Caco-2 (cell line): Measurements from ENCODE around the gene USP6. TPM values are rescaled to one million over a fixed set of nuclear protein-coding genes. Genes with fewer than 3 reads are reported as not detected.
"Not testable (repeated sequence)": the region's sequence is repeated elsewhere in the genome, so short reads cannot be mapped to it uniquely, and the experiment has no call there.

Experiments used
- BruUV-seq: library from RNA; stranded (reverse); fragments of 400-500 nt; replicated peaks from 2 replicates; lab custom pipeline; 2021; lab: Mats Ljungman, UMichigan
- CTCF ChIA-PET: fragments of 300-600 bp; sonication (Branson Sonifier 250); formaldehyde crosslinking; loops from one replicate; lab custom pipeline; 2022; ENCODE audit warnings: antibody characterized with exemption; lab: Charles Lee
- POLR2A ChIA-PET: fragments of 300-600 bp; sonication (Branson Sonifier 250); formaldehyde crosslinking; loops from one replicate; lab custom pipeline; 2022; ENCODE audit warnings: antibody characterized with exemption; lab: Charles Lee
- DNase-seq, 2 experiments: peaks; one replicate each; pipeline versions ENCODE4 v3.0.0 to v3.0.0-alpha.2; 2020 to 2022
- H3K27me3 ChIP-seq: replicated peaks from 2 replicates; pipeline ENCODE4 v1.6.0; 2011; ENCODE audit warnings: low read length; ENCODE audit not compliant: control insufficient read depth, insufficient read depth
- H3K36me3 ChIP-seq: 2 replicates; pipeline ENCODE4 v1.5.1; 2011; ENCODE audit warnings: low read length; ENCODE audit not compliant: control insufficient read depth, insufficient read depth
- H3K4me1 ChIP-seq: fragments of 250-450 bp; sonication (Bioruptor Pico); 2 replicates; pipeline ENCODE4 v1.5.1; 2020; ENCODE audit warnings: mild to moderate bottlenecking
- H3K4me3 ChIP-seq: 2 replicates; pipeline ENCODE4 v1.5.1; 2011; ENCODE audit warnings: low read depth, mild to moderate bottlenecking, control low read depth, low read length
- H3K9me3 ChIP-seq: fragments of 250-450 bp; sonication (Bioruptor Pico); 2 replicates; pipeline ENCODE4 v1.5.1; 2020; ENCODE audit warnings: mild to moderate bottlenecking, moderate library complexity
- H3K27ac Mint-ChIP-seq: one replicate; pipeline ENCODE4 v1.8.0; 2022; ENCODE audit warnings: mixed read lengths; ENCODE audit not compliant: unreplicated experiment
- H3K27me3 Mint-ChIP-seq: one replicate; pipeline ENCODE4 v1.8.0; 2022; ENCODE audit warnings: mixed read lengths; ENCODE audit not compliant: insufficient read depth, unreplicated experiment
- H3K36me3 Mint-ChIP-seq: one replicate; pipeline ENCODE4 v1.8.0; 2022; ENCODE audit warnings: mild to moderate bottlenecking, mixed read lengths; ENCODE audit not compliant: insufficient read depth, unreplicated experiment
- H3K4me1 Mint-ChIP-seq: one replicate; pipeline ENCODE4 v1.8.0; 2022; ENCODE audit warnings: low read depth, mixed read lengths; ENCODE audit not compliant: unreplicated experiment
- H3K4me3 Mint-ChIP-seq: one replicate; pipeline ENCODE4 v1.8.0; 2022; ENCODE audit warnings: mild to moderate bottlenecking, moderate library complexity, mixed read lengths; ENCODE audit not compliant: unreplicated experiment
- H3K9me3 Mint-ChIP-seq: one replicate; pipeline ENCODE4 v1.8.0; 2022; ENCODE audit warnings: mixed read lengths; ENCODE audit not compliant: unreplicated experiment
- intact Hi-C: fragments of 100-400 bp; cut with micrococcal nuclease; formaldehyde crosslinking; loops from one replicate; pipeline ENCODE4 v1.10.0; 2022; ENCODE audit not compliant: unreplicated experiment
- total RNA-seq: library from RNA; stranded (reverse); gene quantifications from 2 replicates; pipeline ENCODE4 v1.2.3, GENCODE V29; 2022
- TF ChIP-seq, protein P1 (sequence below), 2 experiments: fragments of 200-600 bp in 1 of 2; IDR thresholded peaks; 1 replicate in 1 of 2; 2 replicates in 1 of 2; pipeline versions ENCODE4 v1.5.1 to v1.8.0; 2011 to 2022; ENCODE audit warnings: antibody characterized with exemption in 1 of 2, control low read depth in 1 of 2, inconsistent platforms in 1 of 2, low read depth in 1 of 2, low read length in 1 of 2, mild to moderate bottlenecking in 1 of 2, moderate library complexity in 1 of 2; ENCODE audit not compliant: insufficient read depth in 1 of 2, severe bottlenecking in 1 of 2, unreplicated experiment in 1 of 2

Gene USP6
- total RNA-seq, 1 experiment from 2014 or later, result 0.16 TPM

DNA sequence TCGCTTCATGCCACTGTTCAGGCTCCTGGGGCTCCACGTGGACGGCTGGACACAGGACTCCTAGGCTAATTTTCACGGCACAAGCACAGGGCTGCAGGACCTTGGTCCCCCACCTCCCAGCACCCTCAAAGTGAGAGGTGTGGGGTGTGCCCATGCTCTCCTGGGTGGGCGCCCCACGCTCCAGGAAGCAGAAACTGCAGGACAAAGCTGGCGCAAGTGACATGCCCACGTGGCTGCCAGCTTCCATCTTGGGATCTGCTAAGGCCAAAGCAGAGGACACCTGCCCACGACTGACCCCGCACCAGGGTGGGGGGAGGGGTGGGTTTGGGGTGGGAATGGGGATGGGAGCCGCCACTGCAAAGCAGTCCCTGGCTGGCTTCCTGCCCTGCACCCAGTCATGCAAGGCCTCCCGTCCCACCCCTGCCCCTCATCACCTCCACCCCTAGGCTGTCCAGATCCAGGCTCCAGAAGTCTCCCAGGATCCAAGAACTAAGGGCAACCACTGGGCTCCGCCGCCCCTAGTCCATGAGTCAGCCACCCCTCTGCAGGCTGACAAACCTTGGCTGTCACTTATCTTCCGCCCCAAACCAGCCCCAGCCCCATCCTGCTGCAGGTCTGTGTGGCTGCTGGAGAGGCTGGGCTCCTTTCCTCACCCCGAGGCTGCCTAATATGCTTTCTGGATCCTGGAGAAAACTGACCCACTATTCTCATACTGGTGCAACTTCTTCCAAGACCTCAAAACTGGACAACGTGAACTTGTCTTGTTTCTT is 11.1 kb downstream of the USP6 start:
- no peak overlapping the region for H3K27ac Mint-ChIP-seq
- Histone ChIP-seq H3K4me1 (no peaks in the 10 kb centered on the region), H3K36me3 (no peaks in the 10 kb centered on the region), H3K9me3 (no peaks in the 10 kb centered on the region), H3K27me3 (no peaks in the 10 kb centered on the region), H3K4me3 (no peak overlapping the region)
- TF ChIP-seq, protein P1, sequence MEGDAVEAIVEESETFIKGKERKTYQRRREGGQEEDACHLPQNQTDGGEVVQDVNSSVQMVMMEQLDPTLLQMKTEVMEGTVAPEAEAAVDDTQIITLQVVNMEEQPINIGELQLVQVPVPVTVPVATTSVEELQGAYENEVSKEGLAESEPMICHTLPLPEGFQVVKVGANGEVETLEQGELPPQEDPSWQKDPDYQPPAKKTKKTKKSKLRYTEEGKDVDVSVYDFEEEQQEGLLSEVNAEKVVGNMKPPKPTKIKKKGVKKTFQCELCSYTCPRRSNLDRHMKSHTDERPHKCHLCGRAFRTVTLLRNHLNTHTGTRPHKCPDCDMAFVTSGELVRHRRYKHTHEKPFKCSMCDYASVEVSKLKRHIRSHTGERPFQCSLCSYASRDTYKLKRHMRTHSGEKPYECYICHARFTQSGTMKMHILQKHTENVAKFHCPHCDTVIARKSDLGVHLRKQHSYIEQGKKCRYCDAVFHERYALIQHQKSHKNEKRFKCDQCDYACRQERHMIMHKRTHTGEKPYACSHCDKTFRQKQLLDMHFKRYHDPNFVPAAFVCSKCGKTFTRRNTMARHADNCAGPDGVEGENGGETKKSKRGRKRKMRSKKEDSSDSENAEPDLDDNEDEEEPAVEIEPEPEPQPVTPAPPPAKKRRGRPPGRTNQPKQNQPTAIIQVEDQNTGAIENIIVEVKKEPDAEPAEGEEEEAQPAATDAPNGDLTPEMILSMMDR (IDR thresholded peaks at IDR 0.05; ENCODE audit: insufficient read depth in 1 of 2, low read depth in 1 of 2, low read length in 1 of 2, severe bottlenecking in 1 of 2, unreplicated experiment in 1 of 2), result no peak
- POLR2A ChIA-PET, result no interaction called here
- BruUV-seq, result no TSS peak
- DNase-seq, result no peak
- intact Hi-C loops, result no loop called here
- no peaks in the 10 kb centered on the region for H3K4me1 Mint-ChIP-seq
- H3K27me3 Mint-ChIP-seq, result no peaks in the 10 kb centered on the region
- CTCF ChIA-PET, result no interaction called here
- no peaks in the 10 kb centered on the region for H3K36me3 Mint-ChIP-seq
- no peaks in the 10 kb centered on the region for H3K9me3 Mint-ChIP-seq
- no peak overlapping the region for H3K4me3 Mint-ChIP-seq

DNA sequence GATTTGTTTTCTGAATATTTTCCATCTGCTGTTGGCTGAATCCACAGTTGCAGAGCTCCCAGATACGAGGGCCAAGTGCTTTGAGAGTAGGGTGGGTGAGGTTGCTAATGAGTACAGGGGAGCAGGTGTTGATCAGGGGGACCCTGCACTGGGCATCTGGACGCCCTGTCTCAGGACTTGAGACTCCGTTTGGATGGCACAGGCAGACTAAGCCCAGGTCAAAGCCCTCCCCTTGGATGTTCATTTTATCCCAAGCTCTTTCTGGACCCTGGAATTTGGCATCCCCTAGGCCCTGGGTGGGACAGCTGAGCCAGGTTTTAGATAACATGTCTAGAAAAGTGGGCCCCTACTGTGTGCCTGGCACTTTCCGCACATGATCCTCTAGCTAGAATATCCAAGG is 12.1 kb downstream of the USP6 start:
- intact Hi-C loops, result no loop called here

DNA sequence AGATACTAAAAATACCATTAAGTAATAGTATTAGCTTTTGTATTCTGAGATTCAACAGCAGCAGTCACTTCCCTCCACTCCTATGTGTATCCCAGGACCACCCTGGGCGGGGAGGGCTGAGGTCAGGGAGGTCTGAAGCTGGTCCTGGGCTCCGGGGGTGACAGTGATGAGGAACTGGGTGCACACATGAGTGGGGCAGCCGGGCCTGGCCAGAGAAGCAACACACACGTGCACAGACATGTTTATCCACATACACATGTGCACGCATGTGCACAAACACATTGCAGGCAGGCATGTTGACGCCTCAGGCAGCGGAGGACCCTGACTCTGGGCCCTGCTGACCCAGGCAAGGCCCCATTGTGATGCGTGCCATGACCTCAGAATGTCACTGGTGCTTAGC is 12.6 kb downstream of the USP6 start:
- H3K4me1 ChIP-seq, H3K36me3 ChIP-seq, H3K27me3 Mint-ChIP-seq, H3K27ac Mint-ChIP-seq, H3K9me3 ChIP-seq, BruUV-seq, H3K4me3 Mint-ChIP-seq, H3K4me3 ChIP-seq, DNase-seq, H3K27me3 ChIP-seq, H3K36me3 Mint-ChIP-seq, CTCF ChIA-PET, H3K4me1 Mint-ChIP-seq, POLR2A ChIA-PET, intact Hi-C loops, H3K9me3 Mint-ChIP-seq: not testable (repeated sequence)

More for the DNA sequence above, 12.1 kb downstream of the USP6 start:
- ChIA-PET CTCF (no interaction called here), POLR2A (no interaction called here)
- no peak overlapping the region for H3K4me3 ChIP-seq
- no peaks in the 10 kb centered on the region for H3K4me1 ChIP-seq
- Mint-ChIP-seq H3K9me3 (no peaks in the 10 kb centered on the region), H3K4me3 (no peak overlapping the region), H3K27me3 (no peaks in the 10 kb centered on the region), H3K36me3 (no peaks in the 10 kb centered on the region), H3K4me1 (no peaks in the 10 kb centered on the region), H3K27ac (no peak overlapping the region)
- BruUV-seq, result no TSS peak
- H3K36me3 ChIP-seq, result no peaks in the 10 kb centered on the region
- no peaks in the 10 kb centered on the region for H3K27me3 ChIP-seq
- no peak for DNase-seq
- TF ChIP-seq, protein P1 (IDR thresholded peaks at IDR 0.05; ENCODE audit: insufficient read depth in 1 of 2, low read depth in 1 of 2, low read length in 1 of 2, severe bottlenecking in 1 of 2, unreplicated experiment in 1 of 2), result no peak
- no peaks in the 10 kb centered on the region for H3K9me3 ChIP-seq
